ENCODE measurements around the gene SLC9A9.

Gene SLC9A9

GRCh38 chr3:143843587-143843986 is 4.7 kb downstream of the SLC9A9 start:
- DNase-seq (ENCODE audit: low read depth in 3 of 3): no peak

GRCh38 chr3:143840636-143841035 is 7.6 kb downstream of the SLC9A9 start:
- no peak for DNase-seq (ENCODE audit: low read depth in 3 of 3)

GRCh38 chr3:143839980-143840379 is 8.3 kb downstream of the SLC9A9 start:
- DNase-seq (ENCODE audit: low read depth in 3 of 3): no peak

GRCh38 chr3:143837076-143837475 is 11.2 kb downstream of the SLC9A9 start:
- no peak for DNase-seq (ENCODE audit: low read depth in 3 of 3)

- no peak for DNase-seq (ENCODE audit: low read depth in 3 of 3)
Measured at GRCh38 chr3:143835312-143835711, 13.0 kb downstream of the SLC9A9 start.

GRCh38 chr3:143832433-143832832 is 15.8 kb downstream of the SLC9A9 start:
- DNase-seq (ENCODE audit: low read depth in 3 of 3): no peak

GRCh38 chr3:143831994-143832393 is 16.3 kb downstream of the SLC9A9 start:
- no peak for DNase-seq (ENCODE audit: low read depth in 3 of 3)

- no peak for DNase-seq (ENCODE audit: low read depth in 3 of 3)
Measured at GRCh38 chr3:143831208-143831607, 17.1 kb downstream of the SLC9A9 start.

GRCh38 chr3:143830786-143831185 is 17.5 kb downstream of the SLC9A9 start:
- DNase-seq (ENCODE audit: low read depth in 3 of 3): no peak

- no peak for DNase-seq (ENCODE audit: low read depth in 3 of 3)
Measured at GRCh38 chr3:143830063-143830462, 18.2 kb downstream of the SLC9A9 start.

GRCh38 chr3:143827425-143827824 is 20.8 kb downstream of the SLC9A9 start:
- DNase-seq (ENCODE audit: low read depth in 3 of 3): no peak

- DNase-seq (ENCODE audit: low read depth in 3 of 3): no peak
Measured at GRCh38 chr3:143826296-143826695, 22.0 kb downstream of the SLC9A9 start.

- DNase-seq (ENCODE audit: low read depth in 3 of 3): no peak
Measured at GRCh38 chr3:143825513-143825912, 22.8 kb downstream of the SLC9A9 start.

- DNase-seq (ENCODE audit: low read depth in 3 of 3): no peak
Measured at GRCh38 chr3:143824735-143825385, 23.4 kb downstream of the SLC9A9 start.

GRCh38 chr3:143822798-143823197 is 25.5 kb downstream of the SLC9A9 start:
- no peak for DNase-seq (ENCODE audit: low read depth in 3 of 3)

- no peak for DNase-seq (ENCODE audit: low read depth in 3 of 3)
Measured at GRCh38 chr3:143822374-143822773, 25.9 kb downstream of the SLC9A9 start.

- DNase-seq (ENCODE audit: low read depth in 3 of 3): no peak
Measured at GRCh38 chr3:143821862-143822261, 26.4 kb downstream of the SLC9A9 start.

GRCh38 chr3:143820466-143821221 is 27.6 kb downstream of the SLC9A9 start:
- DNase-seq (ENCODE audit: low read depth in 3 of 3): no peak

GRCh38 chr3:143819890-143820289 is 28.4 kb downstream of the SLC9A9 start:
- DNase-seq (ENCODE audit: low read depth in 3 of 3): no peak

GRCh38 chr3:143814443-143814889 is 33.8 kb downstream of the SLC9A9 start:
- DNase-seq (ENCODE audit: low read depth in 3 of 3): no peak

GRCh38 chr3:143812481-143812880 is 35.8 kb downstream of the SLC9A9 start:
- DNase-seq (ENCODE audit: low read depth in 3 of 3): no peak

GRCh38 chr3:143811602-143812001 is 36.7 kb downstream of the SLC9A9 start:
- no peak for DNase-seq (ENCODE audit: low read depth in 3 of 3)

GRCh38 chr3:143810953-143811265 is 37.4 kb downstream of the SLC9A9 start:
- DNase-seq (ENCODE audit: low read depth in 3 of 3): no peak

All from stimulated activated CD4-positive, alpha-beta T cell treated with anti-CD3 and anti-CD28 coated beads, TNF-alpha, amount 100 ng/mL, for 48 hours (primary cell).